Activated effector memory CD4-positive, alpha-beta T cell treated with Interleukin-2 at 50 U/mL for 16 hours (primary cell): Measurements from ENCODE around the gene NUDT6.

Source experiments
- DNase-seq: peaks from one replicate; pipeline ENCODE4 v3.0.0-alpha.2; 2020

NUDT6 gene, protein sequence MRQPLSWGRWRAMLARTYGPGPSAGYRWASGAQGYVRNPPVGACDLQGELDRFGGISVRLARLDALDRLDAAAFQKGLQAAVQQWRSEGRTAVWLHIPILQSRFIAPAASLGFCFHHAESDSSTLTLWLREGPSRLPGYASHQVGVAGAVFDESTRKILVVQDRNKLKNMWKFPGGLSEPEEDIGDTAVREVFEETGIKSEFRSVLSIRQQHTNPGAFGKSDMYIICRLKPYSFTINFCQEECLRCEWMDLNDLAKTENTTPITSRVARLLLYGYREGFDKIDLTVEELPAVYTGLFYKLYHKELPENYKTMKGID

DNA sequence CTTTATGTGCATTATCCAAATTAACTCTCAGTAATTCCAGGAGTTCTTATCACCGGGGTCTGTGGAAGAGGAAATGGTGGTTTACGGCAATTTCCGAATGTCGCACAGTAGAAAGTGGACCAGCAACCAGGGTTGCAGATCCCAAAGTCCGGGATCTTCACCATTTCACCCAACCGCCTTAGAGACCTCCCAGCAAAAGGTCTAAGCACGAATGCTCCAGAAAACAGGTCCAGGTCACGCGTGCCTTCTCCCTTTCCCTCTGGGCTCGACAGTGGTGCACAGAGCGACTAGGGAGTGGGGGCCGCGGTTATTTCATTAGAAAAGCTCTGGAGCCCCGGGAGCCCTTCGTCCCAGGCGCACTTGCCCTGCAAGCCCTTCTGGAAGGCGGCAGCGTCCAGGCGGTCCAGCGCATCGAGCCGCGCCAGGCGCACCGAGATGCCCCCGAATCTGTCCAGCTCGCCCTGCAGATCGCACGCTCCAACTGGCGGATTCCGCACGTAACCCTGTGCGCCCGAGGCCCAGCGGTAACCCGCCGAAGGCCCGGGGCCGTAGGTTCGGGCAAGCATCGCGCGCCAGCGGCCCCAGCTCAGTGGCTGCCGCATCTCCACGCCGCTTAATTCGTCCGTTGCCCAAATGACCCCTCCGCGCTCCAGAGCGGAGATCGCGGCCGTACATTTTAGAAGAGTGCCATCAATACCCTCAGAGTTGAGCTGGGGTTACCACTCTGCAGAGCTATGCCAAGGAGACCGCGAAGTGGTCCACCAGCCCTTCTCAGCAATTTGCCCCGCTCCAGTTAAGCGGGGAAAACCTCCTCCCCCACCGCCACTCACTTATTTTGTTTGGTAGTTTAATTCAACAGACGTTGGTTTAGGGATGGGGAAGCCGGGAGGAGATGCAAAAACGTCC is at the start of gene NUDT6:
TSS of gene NUDT6 (minus strand) at position 627 of the 906 bp plus-strand sequence. CDS start at position 602, 25 bp downstream.
- DNase-seq, result peak; percentile 19

DNA sequence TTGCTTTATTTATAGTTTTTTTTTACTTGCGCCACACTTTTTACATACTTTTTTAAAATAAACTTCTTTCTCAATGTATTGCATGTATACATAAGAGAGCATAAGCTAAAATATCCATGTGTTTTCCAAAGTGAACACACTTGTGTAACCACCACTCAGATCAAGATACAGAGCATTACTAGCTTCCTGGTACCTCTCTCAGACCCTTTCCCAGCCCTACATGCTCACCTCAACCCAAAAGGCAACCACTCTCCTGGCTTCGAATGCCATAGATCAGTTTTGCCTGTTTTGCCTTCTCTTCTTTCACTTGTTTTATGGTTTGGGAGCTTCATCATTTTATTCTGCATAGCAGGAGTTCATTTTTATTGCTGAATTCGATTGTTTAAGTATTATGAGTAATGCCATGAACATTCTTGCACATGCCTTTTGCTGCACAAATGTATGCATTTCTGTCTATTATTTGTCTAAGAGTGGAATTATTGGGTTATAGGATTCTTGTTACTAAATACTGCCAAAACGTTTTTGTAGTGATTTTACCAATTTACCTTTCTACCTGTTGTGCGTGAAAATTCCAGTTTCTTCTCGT is 45.9 kb upstream of the NUDT6 start:
- no peak for DNase-seq

DNA sequence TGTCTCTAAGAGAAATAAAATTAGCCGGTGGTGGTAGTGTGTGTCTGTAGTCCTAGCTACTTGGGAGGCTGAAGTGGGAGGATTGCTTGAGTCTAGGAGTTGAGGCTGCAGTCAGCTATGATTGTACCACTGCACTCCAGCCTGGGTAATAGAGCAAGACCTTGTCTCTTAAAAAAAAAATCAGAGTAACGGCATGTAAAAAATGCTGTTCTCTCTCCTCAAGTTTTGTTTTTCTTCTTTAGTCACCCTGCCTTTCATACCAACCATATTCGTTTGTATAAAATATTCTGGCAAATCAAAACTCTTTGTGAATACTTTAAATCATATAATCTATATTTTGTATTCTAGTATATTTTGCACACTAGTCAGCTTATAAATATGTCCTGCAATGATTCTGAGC is 44.8 kb upstream of the NUDT6 start:
- DNase-seq, result no peak

DNA sequence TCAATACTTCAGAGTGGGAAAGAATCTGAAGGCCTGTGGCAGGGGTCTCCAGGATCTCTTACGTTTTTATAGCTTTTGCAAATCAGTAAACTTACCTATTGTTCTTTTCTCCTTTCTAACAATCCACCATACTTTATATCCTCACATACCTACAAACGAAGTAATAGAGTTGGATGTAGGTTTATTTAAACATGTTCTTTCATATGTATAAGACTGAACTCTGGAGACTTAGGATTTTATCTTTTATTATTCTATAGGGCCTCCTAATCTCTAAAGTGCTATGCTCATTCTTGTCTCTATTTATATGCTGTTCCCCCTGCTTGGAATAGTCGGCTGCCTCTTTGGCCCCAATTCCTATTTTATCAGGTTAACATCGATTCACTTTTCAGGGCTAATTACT is 43.8 kb upstream of the NUDT6 start:
- no peak for DNase-seq

DNA sequence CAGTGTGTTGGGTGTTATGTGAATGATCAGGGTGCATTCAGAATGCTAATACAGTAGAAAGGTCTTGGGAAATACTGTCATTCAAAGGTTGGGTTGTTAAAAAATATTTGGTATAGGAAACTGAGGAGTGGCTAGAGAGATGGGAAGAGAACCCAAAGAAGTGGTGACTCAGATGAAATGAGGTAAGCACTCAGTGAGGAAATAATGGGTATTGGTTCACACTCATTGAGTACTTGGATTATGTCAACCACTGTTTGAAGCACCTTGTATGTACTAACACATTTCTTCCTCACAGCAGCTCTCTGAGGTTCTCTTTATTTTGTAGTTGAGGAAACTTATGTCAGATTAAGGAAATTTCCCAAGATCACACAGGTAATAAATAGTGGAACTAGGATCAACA is 40.8 kb upstream of the NUDT6 start:
- DNase-seq, result no peak

DNA sequence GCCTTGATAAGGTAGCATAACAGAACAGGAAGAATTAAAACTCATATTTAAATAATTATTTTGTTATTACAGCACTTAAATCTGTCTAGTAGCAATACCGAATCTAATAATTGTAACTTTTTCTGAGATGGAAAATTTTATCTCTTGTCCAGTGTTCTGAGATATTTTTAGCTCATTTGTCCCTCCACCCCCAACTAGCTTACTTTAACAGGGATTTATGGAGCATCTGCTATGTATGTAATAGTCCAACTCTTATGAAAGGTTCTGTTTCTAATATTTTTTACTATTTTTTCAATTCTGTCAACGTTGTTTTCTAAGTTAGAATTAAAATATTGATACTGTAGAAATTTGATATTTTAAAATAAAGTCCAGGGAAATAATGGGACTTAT is 38.2 kb upstream of the NUDT6 start:
- DNase-seq, result no peak

DNA sequence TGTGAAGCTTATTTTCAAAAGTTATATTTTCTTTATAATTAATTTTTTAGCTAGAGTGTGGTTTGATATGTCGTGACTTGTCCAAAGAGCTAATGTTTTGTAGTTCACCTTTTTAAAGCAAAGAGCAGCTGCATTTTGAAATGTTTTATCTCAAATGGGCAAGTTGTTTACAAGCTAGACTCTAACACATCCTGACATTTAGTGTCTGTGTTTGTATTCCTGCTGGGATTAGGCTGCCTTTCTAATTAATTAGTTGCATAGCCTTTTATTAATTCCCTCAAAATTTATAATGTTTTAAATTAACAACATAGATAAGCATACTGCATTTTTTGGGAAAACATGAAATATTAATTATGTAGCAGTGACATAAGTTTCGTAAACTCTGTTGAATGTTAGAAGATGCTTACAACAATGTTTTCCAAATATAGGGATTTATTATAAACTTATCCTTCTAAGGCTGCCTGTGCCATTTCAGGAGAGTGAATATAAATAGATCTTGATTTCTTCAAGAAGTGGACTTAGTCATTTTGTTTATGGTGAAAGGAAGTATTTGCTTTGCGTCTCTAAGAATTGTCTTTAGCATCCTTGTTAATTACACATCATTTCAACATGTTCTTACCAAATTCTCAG is 37.7 kb upstream of the NUDT6 start:
- DNase-seq, result no peak

DNA sequence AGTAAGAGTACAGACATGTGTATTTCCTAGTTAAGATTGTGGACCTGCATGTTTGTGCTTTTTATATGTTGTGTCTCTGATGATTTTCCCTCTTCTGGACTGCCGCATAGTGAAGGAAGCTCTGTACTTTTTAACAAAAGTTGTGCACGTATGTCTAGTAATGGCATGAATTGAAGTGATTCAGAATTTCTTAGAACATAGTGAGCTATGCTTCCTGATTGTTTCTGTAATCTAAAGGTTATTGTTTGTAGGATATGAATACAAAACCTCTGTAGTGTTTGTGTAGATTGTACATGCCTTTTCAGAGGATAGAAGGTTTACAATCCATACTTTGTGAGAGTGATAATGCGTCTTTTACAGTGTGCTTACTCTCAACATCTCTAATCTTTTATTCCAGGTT is 37.0 kb upstream of the NUDT6 start:
- no peak for DNase-seq

DNA sequence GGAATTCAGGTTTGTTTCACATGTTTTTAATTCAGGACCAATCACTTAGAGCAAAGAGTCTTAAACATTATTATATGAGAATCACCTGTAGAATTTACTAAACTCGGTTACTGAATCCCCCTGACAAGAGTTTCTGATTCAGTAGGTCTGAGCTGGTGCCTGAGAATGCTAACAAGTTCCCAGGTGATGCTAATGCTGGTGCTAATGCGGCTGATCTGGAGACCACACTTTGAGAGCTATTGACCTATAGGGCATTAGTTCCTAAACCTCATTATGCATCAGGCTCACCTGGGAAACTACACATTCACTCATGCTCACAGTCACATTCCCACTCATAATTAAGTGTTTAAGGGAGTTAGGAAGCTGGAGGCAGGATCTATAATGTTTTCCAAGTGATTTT is 36.1 kb upstream of the NUDT6 start:
- no peak for DNase-seq

DNA sequence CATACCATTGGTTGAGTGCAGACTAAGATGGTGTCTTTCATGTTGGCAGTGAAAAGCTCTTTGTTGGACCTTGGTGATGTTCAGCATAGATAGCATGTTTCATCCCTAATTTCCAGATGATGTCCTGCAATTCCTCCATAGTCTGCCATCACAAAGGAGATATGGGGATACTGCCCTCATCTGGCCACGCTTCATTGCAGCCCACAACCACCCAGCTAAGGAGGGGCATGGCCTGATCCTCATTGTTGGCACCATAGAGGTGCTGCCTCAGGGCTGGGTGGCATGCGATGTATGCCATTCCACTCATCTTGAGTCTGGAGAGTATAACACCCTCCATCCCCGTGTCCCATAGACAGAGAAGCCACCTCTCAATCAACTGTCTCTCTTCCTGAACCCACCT is 31.5 kb upstream of the NUDT6 start:
- DNase-seq, result no peak

DNA sequence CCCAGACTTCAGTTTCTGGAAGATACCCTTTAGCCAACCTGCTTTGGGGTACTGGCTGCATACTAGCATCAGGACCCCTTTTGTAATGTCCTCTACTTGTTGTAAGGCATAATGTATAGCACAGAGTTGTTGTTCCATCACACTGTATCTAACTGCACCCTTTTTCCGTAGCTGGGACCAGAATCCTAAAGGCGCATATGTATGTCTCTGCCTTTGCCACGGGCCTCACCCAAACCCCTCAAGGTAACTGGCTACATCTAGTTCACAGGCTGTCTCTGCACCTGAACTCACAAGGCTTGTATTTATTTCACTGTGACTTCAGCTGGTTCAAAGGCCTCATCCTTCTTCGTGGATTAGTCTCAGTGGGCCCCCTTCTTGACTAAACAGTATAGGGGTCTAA is 29.6 kb upstream of the NUDT6 start:
- no peak for DNase-seq

DNA sequence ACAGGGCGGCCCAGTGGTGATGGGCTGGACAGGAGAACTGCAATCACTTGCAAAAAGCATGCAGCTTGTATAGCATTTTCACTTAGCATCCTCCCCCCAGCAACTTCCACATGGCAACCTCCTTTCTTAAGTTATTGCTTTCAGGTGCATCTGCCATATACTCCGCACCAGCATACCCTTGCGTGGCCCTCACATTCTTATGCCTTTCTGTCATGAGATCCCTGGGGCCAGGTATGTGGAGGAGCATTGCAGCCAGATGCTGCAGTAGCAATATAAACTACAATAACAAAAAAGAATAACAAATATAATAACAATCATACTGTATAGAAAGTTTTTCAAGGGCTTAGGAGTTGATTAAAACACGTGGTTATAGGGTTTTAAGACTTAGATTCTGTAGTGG is 26.3 kb upstream of the NUDT6 start:
- no peak for DNase-seq

DNA sequence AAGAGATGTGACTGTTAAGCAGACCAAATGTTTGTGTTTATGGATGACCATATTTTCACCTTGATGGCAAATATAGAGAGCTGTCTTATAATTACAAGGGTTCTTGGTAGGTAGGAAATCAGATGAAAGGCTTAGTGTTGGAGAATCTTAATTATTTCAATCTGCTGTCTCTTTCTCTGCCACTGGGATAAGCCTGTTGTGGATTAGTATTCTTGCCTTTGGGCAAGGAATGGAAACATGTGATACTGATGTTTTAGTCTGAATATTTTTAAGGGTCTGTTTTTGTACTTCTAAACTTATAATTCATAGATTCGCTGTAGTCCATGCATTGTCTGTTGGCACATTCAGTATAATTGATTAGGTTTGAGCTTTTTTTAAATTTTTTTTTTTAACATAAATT is 23.7 kb upstream of the NUDT6 start:
- no peak for DNase-seq

DNA sequence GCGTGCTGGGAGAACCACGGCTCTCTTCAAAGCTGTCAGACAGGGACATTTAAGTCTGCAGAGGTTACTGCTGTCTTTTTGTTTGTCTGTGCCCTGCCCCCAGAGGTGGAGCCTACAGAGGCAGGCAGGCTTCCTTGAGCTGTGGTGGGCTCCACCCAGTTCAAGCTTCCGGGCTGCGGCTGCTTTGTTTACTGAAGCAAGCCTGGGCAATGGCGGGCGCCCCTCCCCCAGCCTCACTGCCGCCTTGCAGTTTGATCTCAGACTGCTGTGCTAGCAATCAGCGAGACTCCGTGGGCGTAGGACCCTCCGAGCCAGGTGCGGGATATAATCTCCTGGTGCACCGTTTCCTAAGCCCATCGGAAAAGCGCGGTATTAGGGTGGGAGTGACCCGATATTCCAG is 22.7 kb upstream of the NUDT6 start:
- peak; percentile 60 for DNase-seq

DNA sequence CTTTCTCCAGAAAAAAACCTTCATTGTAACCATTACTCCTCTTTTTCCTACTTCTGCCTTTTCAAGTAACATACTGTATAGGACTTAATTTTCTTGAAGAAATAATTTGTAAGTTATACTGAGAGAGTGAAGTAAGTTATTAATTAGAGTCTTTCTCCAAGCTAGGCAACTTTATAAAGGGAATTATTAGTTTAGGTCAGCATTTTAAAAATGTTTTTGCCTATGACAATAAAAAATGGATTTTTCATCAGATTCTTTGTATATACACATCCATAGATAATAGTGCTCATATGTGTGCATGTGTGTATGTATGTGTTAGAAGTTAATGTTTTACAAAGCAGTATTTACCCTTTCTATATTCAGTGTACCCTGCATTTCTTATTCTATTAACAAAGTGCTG is 10.4 kb upstream of the NUDT6 start:
- no peak for DNase-seq

DNA sequence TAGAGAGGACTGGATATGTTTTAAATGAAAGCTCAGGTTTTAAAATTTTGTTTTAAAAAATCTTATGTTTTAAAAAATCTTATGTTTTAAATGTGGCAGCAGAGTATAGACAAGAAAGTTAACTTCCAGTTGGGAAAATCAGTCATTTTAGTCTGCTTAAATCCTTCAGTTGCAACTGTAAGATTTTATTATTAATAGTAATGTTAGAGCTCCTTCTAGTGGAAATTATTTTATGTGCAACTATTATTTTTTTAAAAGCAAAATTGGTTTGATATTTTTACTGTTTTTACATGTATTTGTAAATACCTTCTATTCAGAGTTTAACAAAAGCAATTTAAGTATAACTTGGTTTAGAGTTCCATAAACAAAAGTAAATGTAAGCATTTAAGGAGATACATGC is 8.5 kb upstream of the NUDT6 start:
- DNase-seq, result no peak

DNA sequence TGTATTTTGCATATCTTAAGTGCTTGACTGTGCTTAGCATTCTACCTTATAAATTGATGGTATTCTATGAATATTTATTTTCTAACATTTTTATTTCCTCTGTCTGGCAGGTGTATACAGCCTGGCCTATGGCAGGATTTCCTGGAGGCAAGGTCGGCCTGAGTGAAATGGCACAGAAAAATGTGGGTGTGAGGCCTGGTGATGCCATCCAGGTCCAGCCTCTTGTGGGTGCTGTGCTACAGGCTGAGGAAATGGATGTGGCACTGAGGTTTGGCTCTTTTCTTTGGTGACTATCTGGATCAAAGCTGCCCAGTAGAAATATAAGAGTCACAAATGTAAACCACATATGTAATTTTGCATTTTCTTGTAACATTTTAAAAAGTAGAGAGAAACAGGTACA is 6.5 kb upstream of the NUDT6 start:
- DNase-seq, result no peak

DNA sequence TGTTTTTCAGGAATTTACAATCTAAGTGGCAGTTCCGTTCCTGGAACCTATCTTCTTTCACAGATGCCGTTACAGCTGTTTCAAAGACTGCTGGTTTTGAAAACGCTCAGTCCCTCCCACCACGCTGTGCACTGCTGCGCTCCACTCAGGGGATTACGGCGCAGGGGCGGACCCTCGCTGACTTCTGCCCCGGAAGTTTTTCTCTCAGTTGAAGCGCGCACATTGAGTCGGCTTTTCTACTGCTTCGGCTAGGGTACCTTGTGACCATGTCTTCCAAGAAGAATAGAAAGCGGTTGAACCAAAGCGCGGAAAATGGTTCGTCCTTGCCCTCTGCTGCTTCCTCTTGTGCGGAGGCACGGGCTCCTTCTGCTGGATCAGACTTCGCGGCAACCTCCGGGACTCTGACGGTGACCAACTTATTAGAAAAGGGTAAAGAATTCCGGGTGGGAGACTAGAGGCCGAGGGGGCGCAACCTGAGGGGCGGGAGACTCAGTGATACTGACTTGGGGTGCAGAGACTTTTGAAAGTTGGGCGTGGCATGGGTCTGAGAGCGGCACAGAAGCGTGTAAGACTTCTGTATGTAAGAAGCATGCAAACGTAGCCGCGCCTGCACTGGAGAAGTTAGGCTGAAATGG is 597 bp upstream of the NUDT6 start:
- peak; percentile 83 for DNase-seq

DNA sequence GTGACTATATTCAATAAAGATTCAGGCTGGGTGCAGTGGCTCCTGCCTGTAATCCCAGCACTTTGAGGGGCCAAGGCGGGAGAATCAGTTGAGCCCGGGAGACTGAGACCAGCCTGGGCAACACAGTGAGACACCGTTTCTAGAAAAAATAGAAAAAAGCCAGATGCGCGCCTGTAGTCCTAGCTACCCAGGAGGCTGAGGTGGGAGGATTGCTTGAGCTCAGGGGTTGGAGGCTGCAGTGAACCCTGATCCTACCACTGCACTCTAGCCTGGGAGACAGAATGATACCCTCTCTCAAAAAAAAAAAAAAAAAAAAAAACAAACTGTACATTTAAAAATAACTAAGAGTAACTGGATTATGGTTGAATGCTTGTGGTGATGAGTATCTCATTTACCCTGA is 1.1 kb downstream of the NUDT6 start:
- no peak for DNase-seq

DNA sequence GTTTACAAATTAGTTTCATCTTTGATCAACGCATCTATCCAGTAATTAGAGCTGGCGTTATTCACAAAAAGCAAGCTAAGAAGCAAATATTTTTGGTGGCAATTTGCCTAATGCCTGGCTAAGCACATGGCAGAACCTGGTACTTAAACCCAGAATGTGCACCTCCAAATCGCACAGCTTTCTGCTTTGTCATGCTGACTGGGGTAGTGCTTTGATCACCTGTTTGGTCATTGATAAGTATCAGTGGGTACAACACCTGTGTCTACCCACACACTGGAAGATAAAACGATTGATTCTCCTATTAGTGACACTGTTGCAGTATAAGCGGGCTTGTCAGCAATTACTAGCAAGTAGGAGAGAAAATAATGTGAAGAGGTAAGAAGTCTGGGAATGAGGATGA is 1.9 kb downstream of the NUDT6 start:
- DNase-seq, result no peak

DNA sequence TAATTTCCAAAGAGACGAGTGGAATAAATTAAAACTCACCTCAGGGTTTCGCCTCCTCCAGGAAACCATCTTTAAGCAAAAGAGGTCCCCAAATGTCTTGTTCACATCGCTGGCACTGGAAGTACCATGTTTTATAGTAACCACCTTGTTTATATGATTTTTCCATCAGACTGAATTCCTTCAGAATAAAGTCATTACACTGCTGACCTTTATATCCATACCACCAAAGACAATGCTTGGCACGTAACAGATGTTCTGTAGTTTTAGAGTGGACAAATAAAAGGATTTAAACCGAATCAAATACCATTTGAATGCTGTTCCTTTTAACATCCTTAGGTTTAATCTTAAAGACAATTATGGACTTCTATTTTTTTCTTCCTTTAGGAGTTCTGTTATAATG is 4.7 kb downstream of the NUDT6 start:
- no peak for DNase-seq

DNA sequence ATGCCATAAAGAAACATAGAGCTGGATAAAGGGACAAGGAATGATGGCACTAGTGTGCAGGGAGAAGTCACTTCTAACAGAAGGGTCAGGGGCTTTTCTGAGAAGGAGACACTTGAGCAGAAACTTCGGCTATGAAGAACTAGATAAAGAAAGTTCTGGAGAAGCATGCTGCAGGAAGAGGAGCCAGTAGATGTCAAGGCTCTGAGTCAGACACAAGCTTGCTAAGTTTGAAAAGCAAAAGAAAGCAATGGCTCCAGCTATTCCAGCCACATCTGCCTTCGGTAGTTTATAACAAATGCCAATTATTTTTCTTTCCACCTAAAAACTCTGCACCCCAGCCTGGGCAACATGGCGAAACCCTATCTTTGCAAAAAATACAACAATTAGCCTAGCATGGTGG is 7.5 kb downstream of the NUDT6 start:
- no peak for DNase-seq

DNA sequence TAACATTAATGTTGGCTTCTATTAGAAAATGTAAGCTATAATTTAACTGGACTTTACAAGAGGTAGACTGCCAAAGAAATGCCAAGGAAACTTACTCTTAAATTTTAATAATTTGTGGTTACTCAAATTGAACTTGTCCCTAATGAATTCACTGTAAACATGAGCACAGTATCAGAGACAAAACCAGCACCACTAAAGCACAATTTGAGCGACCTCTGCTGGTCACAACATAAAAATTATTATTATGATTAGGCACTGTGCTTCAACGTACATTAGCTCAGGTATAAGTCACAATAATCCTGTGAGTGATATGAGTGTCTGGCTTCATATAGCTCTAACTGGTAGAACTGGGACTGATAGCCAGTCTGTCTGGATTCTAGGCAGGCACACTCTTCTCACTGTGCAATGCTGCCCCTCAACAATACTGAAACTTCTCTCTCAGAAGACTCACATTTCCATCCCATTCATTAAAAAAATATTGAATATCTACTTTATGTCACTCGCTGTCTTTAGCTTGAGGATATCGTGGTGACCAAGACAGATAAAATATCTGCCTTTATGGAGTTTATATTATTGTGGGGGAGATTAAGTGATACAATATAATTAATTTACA is 8.0 kb downstream of the NUDT6 start:
- no peak for DNase-seq
